GM19395 (cell line): ENCODE results near the gene FYCO1.
"Not testable (repeated sequence)": the region's sequence is repeated elsewhere in the genome, so short reads cannot be mapped to it uniquely, and the experiment has no call there.

Experiments used
- ATAC-seq: cut with Tn5 transposase; IDR thresholded peaks from one replicate; pipeline ENCODE4 v1.9.1; 2021; ENCODE audit warnings: mild to moderate bottlenecking, moderate library complexity; ENCODE audit not compliant: unreplicated experiment

Gene FYCO1

DNA sequence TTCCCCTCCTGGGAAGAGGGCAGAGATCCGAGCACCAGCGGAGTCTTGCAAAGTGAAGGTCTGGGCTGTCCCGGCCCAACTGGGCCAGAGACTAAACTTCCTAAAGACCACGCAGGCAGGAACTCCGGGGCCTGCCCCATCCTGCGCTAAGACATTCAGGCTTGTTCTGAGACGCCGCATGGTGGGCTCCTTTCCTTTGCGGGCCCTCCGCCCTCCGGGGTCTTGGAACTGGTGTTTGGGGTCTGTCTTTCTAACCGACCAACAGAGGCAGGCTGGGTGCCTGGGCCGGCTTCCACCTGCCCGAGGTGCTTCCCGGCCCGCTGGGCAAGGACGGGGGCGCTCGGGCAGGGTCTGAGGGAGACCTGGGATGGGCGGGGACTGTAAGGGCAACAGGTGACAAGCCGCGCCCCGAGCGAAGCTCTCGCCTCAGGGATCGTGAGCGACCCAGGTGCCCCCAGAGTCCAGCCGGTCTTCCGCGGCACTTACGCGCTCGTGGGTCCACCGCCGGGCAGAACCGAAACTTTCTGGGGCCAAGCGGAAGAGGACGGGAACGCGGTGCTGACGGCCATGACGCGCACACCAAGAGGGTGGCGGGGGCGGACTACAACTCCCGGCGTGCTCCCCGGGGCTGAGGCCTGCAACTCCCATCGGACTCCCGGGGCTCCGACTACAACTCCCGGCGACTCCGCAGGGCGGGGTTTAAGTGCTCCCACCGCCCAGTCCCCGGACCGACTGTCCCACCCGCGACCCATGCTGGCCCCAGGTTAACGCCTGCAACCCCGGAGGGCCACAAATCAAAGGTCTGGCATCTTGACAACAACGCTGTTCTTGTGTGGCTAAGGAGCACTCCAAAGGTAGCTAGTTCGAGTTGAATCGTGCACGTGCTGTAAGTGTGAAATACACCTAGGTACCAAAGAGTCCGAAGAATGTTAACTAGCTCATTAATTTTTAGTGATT is at the start of gene FYCO1:
Gene FYCO1, minus strand, starts transcription at position 589 of the 957 bp plus-strand sequence. CDS start 10,914 bp downstream, outside the sequence.
- ATAC-seq, result peak; percentile 91

DNA sequence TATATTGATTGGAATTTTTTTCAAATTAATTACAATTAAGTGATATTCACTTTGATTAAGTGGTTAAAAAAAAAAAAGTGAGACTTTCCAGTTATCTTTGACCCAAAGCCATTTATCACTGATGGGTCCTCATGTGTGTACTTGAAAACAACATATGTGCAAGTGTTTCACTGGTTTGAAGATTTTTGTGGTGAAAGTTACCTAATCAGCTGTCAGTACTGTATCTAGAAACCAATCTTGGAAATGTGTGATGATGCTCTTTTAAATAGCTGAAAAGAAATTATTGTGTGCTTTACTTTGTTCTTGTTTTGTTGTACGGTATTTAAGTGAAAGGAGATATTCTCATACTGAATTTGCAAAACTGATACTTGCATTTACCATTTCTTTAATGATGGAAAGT is 43.3 kb upstream of the FYCO1 start:
- no peak for ATAC-seq

DNA sequence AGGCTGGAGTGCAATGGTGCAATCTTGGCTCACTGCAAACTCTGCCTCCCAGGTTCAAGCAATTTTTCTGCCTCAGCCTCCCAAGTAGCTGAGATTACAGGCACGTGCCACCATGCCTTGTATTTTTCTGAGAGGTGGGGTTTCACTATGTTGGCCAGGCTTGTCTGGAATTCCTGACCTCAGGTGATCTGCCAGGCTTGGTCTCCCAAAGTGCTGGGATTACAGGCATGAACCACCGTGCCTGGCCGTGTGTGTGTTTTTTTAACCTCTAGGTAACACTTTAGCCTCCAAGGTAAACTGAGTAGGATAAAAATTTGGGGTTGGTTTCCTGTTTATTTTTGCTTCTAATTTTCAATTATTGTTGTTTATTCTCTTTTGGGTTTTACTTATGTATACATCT is 42.4 kb upstream of the FYCO1 start:
- not testable (repeated sequence) for ATAC-seq

DNA sequence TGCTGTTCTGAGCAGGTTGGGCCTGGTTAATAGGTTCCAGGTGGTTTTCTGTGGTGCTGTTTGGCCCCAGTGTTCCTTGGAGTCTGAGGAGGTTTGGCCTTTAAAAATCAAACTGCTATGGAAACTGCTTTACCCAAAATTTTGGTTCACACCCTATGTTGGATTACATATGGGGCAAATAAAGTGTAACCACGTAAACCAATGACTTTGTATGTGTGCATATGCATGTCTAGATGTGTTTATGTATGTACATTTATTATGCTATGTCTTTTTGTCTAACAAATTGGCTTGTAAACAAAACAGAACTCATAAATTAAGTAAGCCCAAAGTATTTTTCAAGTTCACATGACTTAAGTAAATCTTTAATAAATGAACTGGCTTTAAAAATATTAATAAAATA is 40.6 kb upstream of the FYCO1 start:
- ATAC-seq, result no peak

DNA sequence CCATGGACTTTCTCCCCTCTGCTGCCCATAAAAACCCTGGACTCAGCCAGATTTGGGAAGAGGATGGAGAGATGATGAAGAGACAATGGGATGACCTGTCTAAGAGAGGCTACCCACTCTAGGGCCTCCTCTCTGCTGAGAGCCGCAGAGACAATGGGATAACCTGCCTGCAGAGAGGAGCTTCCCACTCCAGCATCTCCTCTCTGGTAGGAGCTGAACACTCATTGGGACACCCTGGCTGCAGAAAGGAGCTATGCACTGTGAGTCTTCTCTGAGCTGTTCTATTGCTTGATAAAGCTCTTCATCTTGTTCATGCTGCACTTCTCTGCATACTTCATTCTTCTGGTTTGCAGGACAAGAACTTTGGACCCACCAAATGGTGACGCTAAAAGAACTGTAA is 36.1 kb upstream of the FYCO1 start:
- ATAC-seq, result no peak

DNA sequence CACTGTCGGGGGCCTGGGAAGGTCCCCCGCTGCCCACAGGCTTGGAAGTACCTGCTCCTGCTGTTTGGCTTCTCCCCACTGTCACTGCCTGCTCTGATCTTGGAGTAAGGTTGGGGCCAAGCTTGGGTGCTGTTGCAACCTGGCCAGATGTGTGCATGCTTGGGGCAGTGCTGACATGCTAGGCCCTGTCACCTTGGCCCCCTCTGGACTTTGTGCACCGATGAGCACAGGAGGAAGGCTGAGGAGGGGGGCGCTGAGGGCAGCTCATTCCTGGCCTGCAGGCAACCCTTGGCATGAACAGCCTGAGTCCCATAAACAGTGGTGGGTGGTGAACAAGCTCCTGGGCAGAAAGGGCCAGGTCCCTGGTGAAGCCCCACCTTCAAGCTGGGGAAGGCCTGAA is 35.6 kb upstream of the FYCO1 start:
- no peak for ATAC-seq

DNA sequence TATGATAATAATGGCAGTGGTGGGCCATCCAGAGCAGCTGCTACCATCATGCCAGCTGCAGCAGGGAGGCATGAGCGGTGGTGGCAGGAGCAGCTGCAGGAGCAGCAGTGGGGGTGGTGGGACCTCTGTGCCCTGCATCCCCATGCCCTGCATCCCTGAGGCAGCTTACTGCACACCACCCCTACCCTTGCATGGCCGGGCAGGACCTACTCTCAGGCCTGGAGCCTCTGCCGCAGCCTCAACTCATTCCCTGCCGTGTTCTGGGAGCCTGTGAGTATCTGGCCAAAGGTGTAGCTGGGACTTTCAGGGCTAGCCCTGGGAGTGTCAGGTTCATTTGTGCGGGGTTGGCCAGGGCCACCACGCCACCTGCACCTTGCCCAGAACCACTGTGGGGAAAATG is 35.0 kb upstream of the FYCO1 start:
- ATAC-seq, result no peak

DNA sequence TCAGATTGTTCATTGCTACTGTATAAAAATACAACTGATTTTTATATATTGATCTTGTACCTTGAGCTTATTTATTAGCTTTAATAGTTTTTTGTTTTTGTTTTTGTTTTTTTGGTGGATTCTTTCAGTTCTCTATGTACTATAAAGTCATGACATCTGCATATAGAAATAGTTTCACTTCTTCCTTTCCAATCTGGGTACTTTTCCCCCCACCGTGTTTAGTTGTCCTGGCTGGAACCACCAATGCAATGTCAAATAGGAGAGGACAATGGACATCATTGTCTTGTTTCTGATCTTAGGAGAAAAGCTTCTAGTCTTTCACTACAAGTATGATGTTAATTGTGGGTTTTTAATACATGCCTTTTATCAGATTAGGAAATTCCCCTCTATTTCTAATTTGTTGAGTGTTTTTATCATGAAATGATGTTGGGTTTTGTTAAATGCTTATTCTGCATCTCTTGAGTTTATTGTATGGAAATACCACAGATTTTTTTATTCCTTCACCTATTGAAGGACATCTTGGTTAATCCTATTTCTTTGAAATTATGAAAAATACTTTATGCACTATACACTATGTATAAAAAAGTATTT is 34.4 kb upstream of the FYCO1 start:
- ATAC-seq, result no peak

DNA sequence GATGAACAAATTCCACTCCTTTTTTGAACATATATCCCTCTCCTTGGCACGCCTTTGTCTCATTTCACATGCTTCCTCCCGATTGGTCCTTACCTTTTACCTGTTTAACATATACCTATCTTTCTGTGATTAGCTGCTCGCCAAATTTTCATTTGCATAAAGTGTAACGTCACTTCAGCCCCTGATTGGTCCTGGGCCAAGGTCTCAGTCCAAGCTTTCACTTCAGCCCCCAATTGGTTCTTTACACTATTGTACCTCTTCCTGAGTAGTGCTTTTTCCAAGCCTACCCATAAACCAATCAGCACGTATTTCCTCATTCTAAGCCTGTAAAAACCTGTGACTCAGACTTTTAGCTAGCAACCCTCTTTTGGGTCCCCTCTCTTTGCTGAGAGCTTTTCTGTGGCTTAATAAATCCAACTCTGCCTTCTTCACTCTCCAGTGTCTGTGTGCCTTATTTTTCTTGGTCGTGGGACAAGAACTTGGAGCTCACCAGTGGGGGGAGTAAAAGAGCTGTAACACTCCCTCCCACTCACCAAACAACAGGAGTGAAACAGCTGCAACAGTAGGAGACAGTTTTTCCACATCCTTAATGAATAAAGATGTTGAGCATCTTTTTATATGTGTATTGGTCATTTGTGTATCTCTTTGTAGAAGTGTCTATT is 32.2 kb upstream of the FYCO1 start:
- ATAC-seq, result no peak

DNA sequence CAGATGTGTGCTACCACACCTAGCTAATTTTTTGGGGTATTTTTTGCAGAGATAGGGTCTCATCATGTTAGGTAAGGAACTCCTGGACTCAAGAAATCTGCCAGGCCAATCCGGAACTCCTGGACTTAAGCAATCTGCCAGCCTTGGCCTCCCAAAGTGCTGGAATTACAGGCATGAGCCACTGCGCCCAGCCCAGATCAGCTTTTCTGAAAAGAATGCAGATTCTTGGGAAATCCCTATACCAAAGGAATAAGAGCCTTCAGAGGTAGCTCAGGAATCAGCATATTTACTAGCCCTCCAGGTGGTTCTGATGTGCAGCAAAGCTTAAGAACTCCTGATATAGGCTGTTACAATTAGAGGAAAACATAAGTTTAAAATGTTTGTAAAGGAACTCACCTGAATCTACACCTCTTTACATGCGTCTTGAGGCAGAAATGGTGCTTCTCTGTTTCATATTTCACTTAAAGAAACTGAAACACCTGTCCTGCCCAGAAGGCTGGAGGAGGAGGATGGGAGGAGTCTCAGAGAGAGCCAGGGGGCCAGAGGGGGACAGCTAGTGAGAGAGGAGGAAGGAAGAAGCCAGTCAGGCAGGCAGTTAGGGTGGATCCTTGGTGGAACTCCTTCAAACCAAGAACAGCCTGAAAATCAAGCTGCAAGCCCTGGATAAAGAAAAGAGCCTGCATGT is 31.5 kb upstream of the FYCO1 start, which contains the start of gene XCR1:
Gene XCR1, minus strand, starts transcription at position 463 of the 685 bp plus-strand sequence. CDS start 5,536 bp downstream, outside the sequence.
- ATAC-seq, result no peak

DNA sequence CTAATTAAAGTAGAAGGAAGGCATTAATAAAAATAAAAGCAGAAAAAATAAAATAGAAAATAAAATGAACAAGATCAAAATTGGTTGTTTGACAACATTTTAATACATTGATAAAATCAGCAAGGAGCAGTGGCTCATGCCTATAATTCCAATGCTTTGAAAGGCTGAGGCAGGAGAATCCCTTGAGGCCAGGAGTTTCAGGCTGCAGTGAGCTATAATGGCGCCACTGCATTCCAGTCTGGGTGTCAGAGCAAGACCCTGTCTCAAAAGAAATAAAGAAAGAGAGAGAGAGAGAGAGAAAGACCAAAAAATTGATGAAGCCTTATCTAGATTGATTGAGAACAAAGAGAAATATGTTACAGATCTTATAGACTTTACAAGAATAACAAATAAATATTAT is 29.5 kb upstream of the FYCO1 start:
- ATAC-seq, result no peak

DNA sequence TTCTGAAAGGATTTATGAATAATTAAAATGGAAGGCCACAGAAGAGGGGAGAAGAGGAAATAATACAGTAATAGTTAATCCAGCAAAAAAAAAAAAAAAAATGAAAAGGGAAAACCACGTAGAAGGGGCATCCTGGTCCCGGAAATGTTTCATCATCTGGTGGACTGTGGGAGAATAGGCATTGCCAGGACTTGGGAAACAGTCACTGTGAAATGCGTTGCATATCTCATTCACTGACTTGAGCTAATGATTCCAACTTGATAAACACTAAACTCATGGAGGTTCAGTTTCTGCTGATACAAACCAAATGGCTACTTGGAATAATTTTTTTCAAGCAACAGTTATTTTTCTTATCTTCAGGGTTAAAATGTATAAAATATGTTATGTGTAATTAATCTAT is 28.5 kb upstream of the FYCO1 start:
- ATAC-seq, result no peak

DNA sequence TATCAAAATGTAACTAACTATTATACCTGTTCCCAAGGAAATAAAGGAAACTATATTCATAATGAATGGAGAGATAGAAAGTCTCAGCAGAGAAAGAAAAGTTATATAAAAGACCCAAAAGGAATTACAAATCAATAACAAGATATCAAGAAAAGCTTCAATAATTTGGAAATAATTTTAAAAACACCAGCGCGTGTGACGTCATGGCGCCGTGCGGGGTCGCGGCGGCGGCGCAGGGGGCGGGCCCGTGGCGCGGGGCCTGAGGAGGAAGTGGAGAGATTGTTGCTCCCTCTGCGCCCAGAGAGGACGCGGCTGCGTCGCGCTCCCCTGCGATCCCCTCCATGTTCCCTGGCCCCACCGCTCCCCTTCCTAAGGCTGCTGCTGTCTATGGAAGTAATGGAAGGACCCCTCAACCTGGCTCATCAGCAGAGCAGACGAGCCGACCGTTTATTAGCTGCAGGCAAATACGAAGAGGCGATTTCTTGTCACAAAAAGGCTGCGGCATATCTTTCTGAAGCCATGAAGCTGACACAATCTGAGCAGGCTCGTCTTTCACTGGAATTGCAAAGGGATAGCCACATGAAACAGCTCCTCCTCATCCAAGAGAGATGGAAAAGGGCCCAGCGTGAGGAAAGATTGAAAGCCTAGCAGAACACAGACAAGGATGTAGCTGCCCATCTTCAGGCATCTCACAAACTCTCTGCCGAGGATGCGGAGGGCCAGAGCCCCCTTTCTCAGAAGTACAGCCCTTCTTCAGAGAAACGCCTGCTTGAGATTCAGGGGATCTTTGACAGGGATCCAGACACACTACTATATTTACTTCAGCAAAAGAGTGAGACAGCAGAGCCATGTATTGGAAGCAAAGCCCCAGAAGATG is 27.5 kb upstream of the FYCO1 start:
- no peak for ATAC-seq

DNA sequence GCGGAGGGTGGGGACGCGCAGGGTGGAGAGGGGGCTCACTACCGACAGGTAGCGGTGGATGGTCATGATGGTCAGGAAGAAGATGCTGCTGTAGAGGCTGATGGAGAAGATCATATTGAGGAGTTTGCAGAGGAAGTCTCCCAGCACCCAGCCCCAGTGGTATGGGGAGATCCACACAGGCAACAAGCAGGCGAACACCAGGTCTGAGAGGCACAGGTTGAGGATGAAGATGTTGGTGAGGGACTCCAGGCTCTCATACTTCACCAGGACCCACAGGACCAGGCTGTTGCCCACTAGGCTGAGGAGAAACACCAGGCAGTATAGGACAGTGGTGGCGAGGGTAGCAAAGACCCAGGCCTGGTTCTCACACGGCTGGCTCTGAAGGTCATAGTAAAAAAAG is 25.9 kb upstream of the FYCO1 start:
- ATAC-seq, result no peak

DNA sequence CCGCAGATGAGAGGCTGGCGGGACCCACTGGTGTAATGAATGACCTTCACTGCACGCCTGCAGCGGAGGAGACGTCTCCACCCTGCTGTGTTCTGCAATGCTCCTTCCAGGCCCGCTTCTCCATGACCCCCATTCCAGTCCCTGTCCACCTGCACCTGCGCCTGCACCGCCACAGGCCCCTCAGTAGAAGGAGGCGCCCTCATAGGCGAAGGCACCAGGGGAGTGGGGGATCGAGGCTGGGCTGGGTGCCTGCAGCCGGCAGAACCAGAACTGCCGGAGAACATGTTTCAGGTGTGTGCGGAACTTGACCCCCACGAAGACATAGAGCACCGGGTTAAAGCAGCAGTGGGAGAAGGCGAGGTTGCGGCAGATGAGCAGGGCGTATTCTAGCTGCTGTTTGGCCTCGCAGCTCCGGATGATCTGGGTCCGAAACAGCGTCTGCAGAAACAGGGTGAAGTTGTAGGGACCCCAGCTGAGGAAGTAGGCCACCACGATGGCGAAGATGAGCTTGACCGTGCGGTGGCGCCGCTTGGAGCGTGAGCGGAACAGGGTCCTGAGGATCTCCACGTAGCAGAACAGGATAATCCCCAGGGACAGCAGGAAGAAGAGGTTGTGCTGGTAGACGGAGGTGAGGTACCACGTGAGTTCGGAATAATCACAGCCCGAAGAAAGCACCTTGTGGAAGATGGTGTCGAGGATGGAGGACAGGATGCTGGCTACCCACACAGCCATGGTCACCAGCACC is 25.3 kb upstream of the FYCO1 start:
- no peak for ATAC-seq

DNA sequence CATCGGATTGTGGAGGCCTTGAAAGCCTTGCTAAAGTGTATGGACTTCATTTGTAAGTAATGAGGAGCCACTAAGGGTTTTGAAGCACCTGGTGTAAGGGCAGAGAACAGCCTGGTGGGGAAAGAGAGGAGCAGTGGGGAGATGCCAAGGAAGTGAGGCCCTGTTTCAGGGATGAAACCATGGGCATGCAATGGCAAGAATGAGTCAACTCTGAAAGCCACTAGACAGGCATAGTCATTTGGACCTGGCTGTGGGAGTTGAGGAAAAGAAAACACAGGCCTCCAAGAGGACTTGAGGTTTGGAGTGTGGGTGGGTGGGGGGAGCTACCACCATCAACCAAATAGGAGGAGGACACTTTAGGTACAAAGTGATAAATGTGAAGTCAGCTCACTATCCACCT is 24.1 kb upstream of the FYCO1 start:
- no peak for ATAC-seq

DNA sequence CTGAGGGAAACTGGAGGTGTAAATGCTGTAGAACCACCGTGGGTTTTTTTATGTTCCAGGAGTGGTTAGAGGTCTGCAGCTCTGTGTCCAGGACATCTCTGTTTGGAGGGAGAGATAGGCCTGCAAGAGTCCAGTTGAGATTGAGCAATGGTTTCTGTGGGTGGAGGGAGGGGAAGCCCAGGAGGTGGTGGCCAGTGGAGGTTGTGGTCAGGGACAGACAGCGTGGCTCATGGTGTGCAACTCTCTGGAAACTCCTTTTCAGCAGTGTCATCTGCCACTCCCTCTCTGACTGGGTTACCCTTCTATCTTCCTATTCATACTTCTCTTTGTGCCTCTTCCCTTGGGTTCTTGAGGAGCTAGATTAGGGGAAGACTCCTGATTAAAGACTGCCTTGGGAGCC is 22.1 kb upstream of the FYCO1 start:
- ATAC-seq, result no peak

DNA sequence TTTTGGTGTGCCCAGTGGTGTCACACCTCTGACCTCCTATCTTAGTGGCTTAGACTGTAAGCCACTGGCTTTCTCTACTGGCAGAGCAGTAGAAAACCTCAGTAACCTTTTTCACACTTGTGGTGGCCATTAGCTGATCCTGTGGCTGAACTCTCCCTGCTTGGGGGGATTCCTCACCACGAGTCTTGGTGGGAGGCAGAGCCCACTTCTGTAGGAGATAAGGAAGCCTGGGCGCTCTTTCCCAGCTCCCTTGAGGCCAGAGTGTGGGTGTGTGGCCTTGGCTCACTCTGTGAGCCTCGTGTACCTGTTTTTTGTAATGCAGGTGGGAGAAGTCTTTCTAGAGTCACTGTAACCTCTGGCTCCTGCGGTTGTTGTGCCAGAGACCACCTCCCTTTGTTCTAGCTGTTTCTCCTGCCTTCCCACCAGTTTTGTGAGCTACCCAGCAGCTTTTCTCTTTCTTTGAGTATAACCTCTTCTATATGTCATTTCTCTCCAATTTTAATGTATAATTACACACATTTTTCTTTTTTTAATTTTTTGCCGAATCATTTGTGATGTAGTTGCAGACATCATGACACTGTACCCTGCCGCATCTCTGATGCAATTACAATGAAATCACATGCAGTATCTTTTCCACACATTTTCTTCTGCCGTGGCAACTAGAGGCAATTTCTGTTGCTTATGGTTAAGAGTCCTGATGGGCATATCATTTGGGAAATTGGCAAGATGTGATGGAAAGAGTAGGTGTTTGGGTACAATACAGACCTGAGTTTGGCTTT is 17.9 kb upstream of the FYCO1 start:
- no peak for ATAC-seq

DNA sequence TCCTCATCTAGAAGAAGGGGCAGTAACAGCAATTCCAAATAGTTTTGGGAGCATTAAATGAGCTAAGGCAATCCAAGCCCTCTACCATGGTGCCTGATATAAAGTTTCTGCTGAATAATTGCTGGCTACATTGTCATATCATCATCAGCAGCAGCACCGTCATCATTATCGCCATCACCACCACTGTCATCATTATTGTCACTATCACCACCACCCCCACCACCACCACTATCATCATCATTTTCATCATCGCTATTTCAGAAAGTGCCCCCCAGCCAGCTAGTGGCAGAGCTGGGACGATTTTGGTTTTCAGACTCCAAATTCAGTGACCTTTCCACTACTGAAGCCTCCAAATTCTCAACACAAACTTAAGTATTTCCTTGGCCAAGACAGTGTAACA is 16.6 kb upstream of the FYCO1 start:
- ATAC-seq, result no peak
